SU-DHL-6 (cell line): ENCODE measurements around the gene PCP2.

Source experiments
- H2AFZ ChIP-seq: fragments of 200-600 bp; sonication (generic); 2 replicates; pipeline ENCODE4 v1.6.1; 2014; ENCODE audit warnings: low read depth, mild to moderate bottlenecking, moderate library complexity, mixed read lengths, antibody characterized with exemption, low read length; ENCODE audit not compliant: severe bottlenecking
- H3F3A ChIP-seq: fragments of 200-600 bp; shearing (Covaris generic); 2 replicates; pipeline ENCODE4 v1.6.0; 2016; ENCODE audit warnings: antibody characterized with exemption, mild to moderate bottlenecking; ENCODE audit not compliant: insufficient read depth
- H3K27ac ChIP-seq: fragments of 200-600 bp; sonication (generic); 2 replicates; pipeline ENCODE4 v1.5.1; 2016; ENCODE audit warnings: low read depth, mild to moderate bottlenecking, low read length, moderate library complexity, mixed read lengths
- H3K27me3 ChIP-seq: fragments of 200-600 bp; sonication (generic), shearing (Covaris generic); 2 replicates; pipeline ENCODE4 v1.6.0; 2014; ENCODE audit warnings: mild to moderate bottlenecking, low read length
- H3K36me3 ChIP-seq: fragments of 200-600 bp; sonication (generic); 2 replicates; pipeline ENCODE4 v1.6.1; 2014; ENCODE audit warnings: mild to moderate bottlenecking, low read length, mixed read lengths
- H3K4me2 ChIP-seq: fragments of 300-600, 200-600 bp; shearing (Covaris generic), sonication (generic); 2 replicates; pipeline ENCODE4 v1.6.0; 2014; ENCODE audit warnings: low read length, low read depth, mild to moderate bottlenecking; ENCODE audit not compliant: poor library complexity, severe bottlenecking
- H3K4me3 ChIP-seq: fragments of 200-600 bp; sonication (generic); 2 replicates; pipeline ENCODE4 v1.5.1; 2014; ENCODE audit warnings: antibody characterized with exemption, low read length, mild to moderate bottlenecking, mixed read lengths; ENCODE audit not compliant: insufficient read depth, poor library complexity, severe bottlenecking
- H3K79me2 ChIP-seq: fragments of 200-600 bp; sonication (generic); 2 replicates; pipeline ENCODE4 v1.6.1; 2014; ENCODE audit warnings: mild to moderate bottlenecking, low read length, moderate library complexity; ENCODE audit not compliant: insufficient read depth
- H3K9ac ChIP-seq: fragments of 200-600 bp; sonication (generic); 2 replicates; pipeline ENCODE4 v1.7.0; 2014; ENCODE audit warnings: mild to moderate bottlenecking, low read length
- H3K9me2 ChIP-seq: fragments of 200-600 bp; sonication (generic); replicated peaks from 2 replicates; pipeline ENCODE4 v1.6.1; 2014; ENCODE audit warnings: low read length; ENCODE audit not compliant: insufficient read depth
- H3K9me3 ChIP-seq: fragments of 200-600 bp; sonication (generic); 2 replicates; pipeline ENCODE4 v1.6.1; 2014; ENCODE audit warnings: low read length, mixed read lengths; ENCODE audit not compliant: insufficient read depth
- H4K20me1 ChIP-seq: fragments of 200-600 bp; sonication (generic); 2 replicates; pipeline ENCODE4 v1.6.1; 2014; ENCODE audit warnings: low read depth, mild to moderate bottlenecking, antibody characterized with exemption, low read length, moderate library complexity, mixed read lengths
- CTCF ChIP-seq: fragments of 200-600 bp; sonication (generic); IDR thresholded peaks from one replicate; pipeline ENCODE4 v1.5.1; 2017; ENCODE audit warnings: antibody characterized with exemption, mild to moderate bottlenecking, low read length, moderate library complexity; ENCODE audit not compliant: insufficient read depth, poor library complexity, severe bottlenecking
- EZH2phosphoT487 ChIP-seq: fragments of 200-600 bp; sonication (generic), shearing (Covaris generic); conservative IDR thresholded peaks from 2 replicates; pipeline ENCODE4 v1.6.1; 2018; ENCODE audit warnings: mild to moderate bottlenecking, antibody characterized with exemption, low read length, moderate library complexity, mixed read lengths

Gene PCP2

GRCh38 chr19:7650148-7650547, 16.6 kb upstream of the PCP2 start:
- Histone ChIP-seq H3F3A (no peaks in the 10 kb centered on the region), H2AFZ (no peak overlapping the region), H3K9me3 (no peaks in the 10 kb centered on the region), H3K27ac (no peak overlapping the region), H4K20me1 (no peaks in the 10 kb centered on the region), H3K4me2 (no peak overlapping the region), H3K9me2 (no peaks in the 10 kb centered on the region), H3K9ac (no peak overlapping the region), H3K27me3 (no peaks in the 10 kb centered on the region), H3K4me3 (no peak overlapping the region), H3K79me2 (no peaks in the 10 kb centered on the region), H3K36me3 (no peaks in the 10 kb centered on the region)
- no peak for TF ChIP-seq EZH2phosphoT487
- no peak for TF ChIP-seq CTCF

GRCh38 chr19:7648265-7649014, 14.9 kb upstream of the PCP2 start:
- Histone ChIP-seq H3K79me2 (no peaks in the 10 kb centered on the region), H3K9me3 (no peaks in the 10 kb centered on the region), H2AFZ (no peak overlapping the region), H3K36me3 (no peaks in the 10 kb centered on the region), H3K4me2 (no peak overlapping the region), H3F3A (no peaks in the 10 kb centered on the region), H3K9ac (no peak overlapping the region), H3K9me2 (no peaks in the 10 kb centered on the region), H3K4me3 (no peak overlapping the region), H3K27ac (no peak overlapping the region), H3K27me3 (no peaks in the 10 kb centered on the region), H4K20me1 (no peaks in the 10 kb centered on the region)
- no peak for TF ChIP-seq CTCF

GRCh38 chr19:7647156-7647555, 13.6 kb upstream of the PCP2 start:
- H2AFZ ChIP-seq = no peak overlapping the region
- no peaks in the 10 kb centered on the region for H3K36me3 ChIP-seq
- no peaks in the 10 kb centered on the region for H3K27me3 ChIP-seq
- no peak overlapping the region for H3K27ac ChIP-seq
- H3K4me2 ChIP-seq = no peak overlapping the region
- H3F3A ChIP-seq = no peaks in the 10 kb centered on the region
- no peaks in the 10 kb centered on the region for H3K9me2 ChIP-seq
- no peaks in the 10 kb centered on the region for H3K79me2 ChIP-seq
- TF ChIP-seq CTCF (no peak), EZH2phosphoT487 (no peak)
- H3K4me3 ChIP-seq = no peak overlapping the region
- no peak overlapping the region for H3K9ac ChIP-seq
- H4K20me1 ChIP-seq = no peaks in the 10 kb centered on the region
- no peaks in the 10 kb centered on the region for H3K9me3 ChIP-seq
